ENCODE results near the gene CDHR1. TPM values are rescaled to one million over a fixed set of nuclear protein-coding genes. Genes with fewer than 3 reads are reported as not detected.

The CDHR1 gene
- total RNA-seq, 1 experiment from 2014 or later = 0.39 TPM

- ChIA-PET CTCF (no interaction called here), POLR2A (no interaction called here)
- no peak for TF ChIP-seq REST (IDR thresholded peaks at IDR 0.05; ENCODE audit: insufficient read depth in 1 of 2, low read depth in 2 of 2, low read length in 1 of 2)
- no peak for TF ChIP-seq SIN3A (IDR thresholded peaks at IDR 0.05; ENCODE audit: borderline replicate concordance, insufficient read depth, low read depth, low read length)
- no peak for TF ChIP-seq POLR2AphosphoS5 (IDR thresholded peaks at IDR 0.05; ENCODE audit: low read depth, low read length)
- no peak for TF ChIP-seq TCF7L2 (IDR thresholded peaks at IDR 0.05; ENCODE audit: low read depth, low read length)
- no peak for TF ChIP-seq CTCF (IDR thresholded peaks at IDR 0.05)
- H3K27me3 ChIP-seq (ENCODE audit: control insufficient read depth, insufficient read depth, low read length) = peaks cover 11% of the 10 kb centered on the region; the same call in 1 of the 2 replicates
- no TSS peak for BruUV-seq (replicated peaks)
- no peak within 1 kb of the TSS for H3K4me3 ChIP-seq (ENCODE audit: low read depth in 2 of 2, low read length in 2 of 2)
- no peak within 1 kb of the TSS for H3K27ac ChIP-seq (ENCODE audit: low read length)
- in situ Hi-C loops (cut with HindIII; ENCODE audit: low pct_unique_long_range_greater_than_20kb, low sequenced_read_pairs) (no loop called here), intact Hi-C loops (cut with micrococcal nuclease; ENCODE audit: unreplicated experiment) (no loop called here)
- ATAC-seq (no peak), DNase-seq (ENCODE audit: low read depth, low spot score) (no peak)
- no peaks in the 10 kb centered on the region for H3K9me3 ChIP-seq (ENCODE audit: control insufficient read depth, insufficient read depth, low read depth, low read length)
- no peaks in the 10 kb centered on the region for H3K4me1 ChIP-seq (ENCODE audit: control insufficient read depth, insufficient read depth, low read length)
- no peaks in the 10 kb centered on the region for H3K36me3 ChIP-seq (ENCODE audit: control insufficient read depth, insufficient read depth, low read length)
These were observed 47.0 kb downstream of the CDHR1 start, which contains the start of gene LRIT1 for GRCh38 chr10:84241185-84241790. Gene LRIT1, minus strand, starts transcription at chr10:84241546. Its CDS starts 107 bp downstream, at chr10:84241439.

GRCh38 chr10:84243759-84244158, 49.4 kb downstream of the CDHR1 start:
- in situ Hi-C loops (cut with HindIII; ENCODE audit: low pct_unique_long_range_greater_than_20kb, low sequenced_read_pairs) = no loop called here
- H3K4me1 ChIP-seq (ENCODE audit: control insufficient read depth, insufficient read depth, low read length) = no peaks in the 10 kb centered on the region
- peaks cover 10% of the 10 kb centered on the region; the same call in 1 of the 2 replicates for H3K27me3 ChIP-seq (ENCODE audit: control insufficient read depth, insufficient read depth, low read length)
- ChIA-PET CTCF (no interaction called here), POLR2A (no interaction called here)
- H3K27ac ChIP-seq (ENCODE audit: low read length) = no peak overlapping the region
- TF ChIP-seq TCF7L2 (IDR thresholded peaks at IDR 0.05; ENCODE audit: low read depth, low read length) = no peak
- TF ChIP-seq CTCF (IDR thresholded peaks at IDR 0.05) = no peak
- TF ChIP-seq SIN3A (IDR thresholded peaks at IDR 0.05; ENCODE audit: borderline replicate concordance, insufficient read depth, low read depth, low read length) = no peak
- no peak for TF ChIP-seq REST (IDR thresholded peaks at IDR 0.05; ENCODE audit: insufficient read depth in 1 of 2, low read depth in 2 of 2, low read length in 1 of 2)
- TF ChIP-seq POLR2AphosphoS5 (IDR thresholded peaks at IDR 0.05; ENCODE audit: low read depth, low read length) = no peak
- no peak overlapping the region for H3K4me3 ChIP-seq (ENCODE audit: low read depth in 2 of 2, low read length in 2 of 2)
- DNase-seq (ENCODE audit: low read depth, low spot score) = no peak
- ATAC-seq = no peak
- no peaks in the 10 kb centered on the region for H3K9me3 ChIP-seq (ENCODE audit: control insufficient read depth, insufficient read depth, low read depth, low read length)
- intact Hi-C loops (cut with micrococcal nuclease; ENCODE audit: unreplicated experiment) = no loop called here
- BruUV-seq (replicated peaks) = no TSS peak
- H3K36me3 ChIP-seq (ENCODE audit: control insufficient read depth, insufficient read depth, low read length) = no peaks in the 10 kb centered on the region

Measured in Panc1 (cell line).